T1000 (cell line): ENCODE data around the gene MYL5.
"Not testable (repeated sequence)": the region's sequence is repeated elsewhere in the genome, so short reads cannot be mapped to it uniquely, and the experiment has no call there.

ENCODE experiments used
- DNase-seq: peaks from one replicate; lab custom pipeline; 2025; ENCODE audit warnings: mixed read lengths; lab: John Stamatoyannopoulos, UW

The MYL5 gene

GRCh38 chr4:635851-636627 is 38.3 kb upstream of the MYL5 start:
- DNase-seq = no peak

GRCh38 chr4:636628-637159 is 37.6 kb upstream of the MYL5 start:
- no peak for DNase-seq

GRCh38 chr4:637536-638280 is 36.6 kb upstream of the MYL5 start:
- DNase-seq = no peak

DNA sequence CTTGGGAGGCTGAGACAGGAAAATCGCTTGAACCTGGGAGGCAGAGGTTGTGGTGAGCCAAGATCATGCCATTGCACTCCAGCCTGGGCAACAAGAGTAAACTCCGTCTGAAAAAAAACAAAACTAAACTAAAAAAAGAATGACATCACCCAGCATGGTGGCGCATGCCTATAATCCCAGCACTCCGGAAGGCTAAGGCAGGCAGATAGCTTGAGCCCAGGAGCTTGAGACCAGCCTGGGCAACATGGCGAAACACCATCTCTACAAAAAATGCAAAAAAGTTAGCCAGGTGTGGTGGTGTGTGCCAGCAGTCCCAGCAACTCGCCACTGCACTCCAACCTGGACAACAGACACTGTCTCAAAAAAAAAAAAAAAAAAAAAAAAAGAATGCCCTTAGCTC is 32.0 kb upstream of the MYL5 start:
- DNase-seq = not testable (repeated sequence)

DNA sequence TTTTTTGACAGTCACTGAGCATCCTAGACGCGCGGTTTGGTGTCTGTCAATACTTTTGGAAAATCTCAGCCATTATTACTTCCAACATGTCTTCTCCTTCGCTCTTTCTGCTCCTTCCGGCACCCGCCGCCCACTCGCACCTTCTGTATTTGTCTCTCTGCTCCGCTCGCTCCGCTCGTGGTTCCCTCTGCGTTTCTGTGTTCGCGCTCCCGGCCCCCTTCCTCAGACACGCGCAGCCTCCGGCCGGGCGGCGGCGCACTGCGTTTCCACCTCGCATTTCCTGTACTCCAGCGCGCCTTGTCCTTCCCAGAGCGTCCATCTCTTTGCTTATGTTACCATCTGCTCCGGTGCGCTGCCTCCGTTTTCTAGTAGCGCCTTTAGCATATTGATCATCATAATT is 27.9 kb upstream of the MYL5 start:
- no peak for DNase-seq

- no peak for DNase-seq
Measured at GRCh38 chr4:647481-647880, 26.9 kb upstream of the MYL5 start.

DNA sequence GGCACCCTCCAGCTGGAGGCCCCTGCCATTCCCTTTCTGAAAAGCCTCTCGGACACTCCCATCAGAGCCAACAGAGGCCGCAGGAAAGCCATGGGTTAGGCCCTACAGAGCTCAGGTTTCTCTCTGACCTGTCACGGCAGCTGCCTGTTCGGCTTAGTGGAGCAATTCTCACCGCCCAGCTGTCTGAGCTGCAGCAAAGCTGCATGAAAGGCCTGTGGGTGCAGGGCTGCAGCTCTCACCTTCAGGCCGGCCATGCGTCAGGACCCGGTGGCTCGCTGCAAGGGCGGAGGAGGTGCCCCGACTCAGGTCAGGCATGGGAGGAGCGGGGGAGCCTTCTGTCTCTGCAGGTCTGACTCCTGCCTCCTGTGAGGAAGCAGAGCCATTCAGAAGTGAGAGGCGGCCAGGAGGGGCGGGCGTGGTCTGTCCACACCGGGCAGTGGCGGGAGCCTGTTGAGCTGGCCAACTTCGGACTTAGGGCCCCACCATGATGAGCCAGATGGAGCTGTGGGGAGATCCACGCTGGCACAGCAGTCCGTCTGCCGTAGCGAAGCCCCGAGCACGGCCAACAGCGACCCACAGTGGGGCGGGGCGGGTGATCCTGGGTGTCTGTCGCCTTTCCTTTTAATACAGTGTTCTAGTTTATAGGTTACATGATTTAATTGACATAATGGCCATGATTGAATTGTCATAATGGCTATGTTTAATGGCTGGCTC is 25.6 kb upstream of the MYL5 start:
- no peak for DNase-seq

DNA sequence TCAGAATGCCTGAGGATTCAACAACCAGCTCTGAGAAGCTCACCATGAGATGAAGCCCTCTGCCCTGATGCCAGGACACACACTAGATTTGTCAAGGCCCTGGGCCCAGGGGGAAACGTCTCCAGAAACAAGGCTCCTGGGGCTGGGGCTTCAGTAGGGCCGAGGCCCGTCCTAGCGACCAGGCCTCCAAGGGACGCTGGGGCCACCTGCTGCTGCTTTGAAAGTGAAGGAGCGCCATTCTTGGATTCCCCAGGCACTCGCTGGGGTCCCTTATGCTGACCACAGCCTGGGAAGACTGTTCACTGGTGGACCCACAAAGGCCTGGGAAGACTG is 25.1 kb upstream of the MYL5 start:
- DNase-seq = no peak

DNA sequence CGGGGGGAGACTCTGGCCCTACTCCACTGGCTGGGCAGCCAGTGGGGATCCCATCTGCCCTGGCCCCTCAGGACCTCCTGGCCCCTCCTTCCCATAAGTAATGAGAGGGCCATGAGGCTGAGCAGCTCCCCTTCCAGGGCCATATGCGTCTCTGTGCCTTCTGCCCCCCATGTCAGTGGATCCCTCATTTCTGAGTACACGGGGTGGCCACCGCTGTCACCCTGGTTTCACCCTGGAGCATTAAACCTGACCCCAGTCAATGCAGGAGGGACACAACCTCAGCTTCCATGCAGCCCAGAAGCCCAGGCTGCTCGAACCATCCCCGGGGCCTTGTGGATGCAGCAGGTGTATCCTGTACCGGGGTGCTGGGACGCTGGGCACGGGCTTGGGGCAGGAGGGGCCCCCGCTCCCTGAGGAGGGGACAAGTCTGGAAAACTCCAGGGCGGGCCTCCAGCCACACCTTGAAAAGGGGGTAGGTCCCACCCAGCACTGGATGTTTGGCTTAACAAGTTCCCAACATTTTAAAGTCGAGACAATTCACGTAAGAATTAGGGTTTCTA is 24.5 kb upstream of the MYL5 start:
- no peak for DNase-seq

- no peak for DNase-seq
Measured at GRCh38 chr4:650461-650860, 23.9 kb upstream of the MYL5 start.

DNA sequence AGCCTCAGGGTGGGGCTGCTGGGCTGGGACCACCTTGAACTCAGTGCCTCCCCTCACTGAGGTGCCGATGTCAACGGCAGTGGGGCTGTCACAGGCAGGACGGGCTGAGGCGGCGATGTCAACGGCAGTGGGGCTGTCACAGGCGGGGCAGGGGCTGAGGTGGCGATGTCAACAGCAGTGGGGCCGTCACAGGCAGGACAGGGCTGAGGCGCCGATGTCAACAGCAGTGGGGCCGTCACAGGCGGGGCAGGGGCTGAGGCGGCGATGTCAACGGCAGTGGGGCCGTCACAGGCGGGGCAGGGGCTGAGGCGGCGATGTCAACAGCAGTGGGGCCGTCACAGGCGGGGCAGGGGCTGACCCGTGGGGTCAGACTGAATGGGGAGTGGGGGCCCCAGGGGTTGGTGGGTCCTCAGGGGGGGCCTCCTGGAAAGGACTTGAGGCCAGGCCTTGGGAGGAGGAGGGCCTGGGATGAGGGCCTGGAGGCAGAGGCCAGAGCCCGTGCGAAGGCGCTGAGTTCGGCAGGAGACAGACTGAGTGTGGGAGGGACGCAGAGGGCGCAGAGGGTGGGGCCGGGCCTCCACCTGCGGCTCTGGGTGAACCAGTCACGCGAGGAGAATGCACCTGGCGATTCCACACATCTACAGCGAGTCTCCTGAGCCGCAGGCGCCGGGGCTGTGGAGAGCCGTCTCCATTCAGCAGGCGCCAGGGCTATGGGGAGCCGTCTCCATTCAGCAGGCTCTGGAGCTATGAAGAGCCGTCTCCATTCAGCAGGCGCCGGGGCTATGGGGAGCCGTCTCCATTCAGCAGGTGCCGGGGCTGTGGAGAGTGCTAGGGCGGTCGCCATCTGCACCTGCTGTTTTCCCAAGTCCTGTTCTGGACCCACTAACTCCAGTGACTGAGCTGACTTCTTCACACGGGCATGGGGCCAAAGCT is 23.1 kb upstream of the MYL5 start:
- no peak for DNase-seq

DNA sequence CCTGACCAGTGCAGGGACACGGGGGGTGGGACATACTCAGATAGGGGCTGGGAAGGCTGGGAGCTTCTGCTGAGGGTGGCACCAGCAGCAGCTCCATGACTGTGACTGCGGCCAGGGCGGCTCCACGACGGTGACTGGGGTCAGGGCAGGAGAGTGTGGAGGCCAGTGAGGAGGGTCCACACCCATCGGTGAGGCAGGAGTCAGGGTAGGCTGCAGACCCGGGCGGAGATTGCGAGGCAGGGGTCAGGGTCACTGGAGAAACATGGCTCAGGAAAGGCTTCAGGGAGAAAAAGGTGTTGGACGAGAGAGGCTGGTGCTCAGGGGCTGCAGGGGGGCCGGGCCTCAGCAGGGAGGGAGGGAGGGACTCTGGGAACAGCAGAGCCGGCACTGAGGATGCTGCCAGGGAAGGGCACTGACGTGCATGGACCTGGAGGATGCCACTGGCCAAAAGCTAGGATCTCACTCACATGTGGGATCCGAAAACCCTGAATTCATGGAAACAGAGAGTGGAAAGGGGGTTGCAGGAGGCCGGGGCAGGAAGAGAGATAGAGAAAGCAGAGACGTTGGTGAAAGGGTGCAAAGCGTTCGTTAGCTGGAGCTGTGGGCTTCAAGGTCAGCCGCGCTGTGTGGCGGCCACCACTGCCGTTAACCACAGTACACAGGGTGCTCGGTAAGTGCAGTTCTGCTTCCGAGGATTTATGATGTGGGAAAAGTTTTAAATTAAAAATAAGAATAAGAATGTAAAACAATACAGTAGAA is 22.3 kb upstream of the MYL5 start:
- no peak for DNase-seq

DNA sequence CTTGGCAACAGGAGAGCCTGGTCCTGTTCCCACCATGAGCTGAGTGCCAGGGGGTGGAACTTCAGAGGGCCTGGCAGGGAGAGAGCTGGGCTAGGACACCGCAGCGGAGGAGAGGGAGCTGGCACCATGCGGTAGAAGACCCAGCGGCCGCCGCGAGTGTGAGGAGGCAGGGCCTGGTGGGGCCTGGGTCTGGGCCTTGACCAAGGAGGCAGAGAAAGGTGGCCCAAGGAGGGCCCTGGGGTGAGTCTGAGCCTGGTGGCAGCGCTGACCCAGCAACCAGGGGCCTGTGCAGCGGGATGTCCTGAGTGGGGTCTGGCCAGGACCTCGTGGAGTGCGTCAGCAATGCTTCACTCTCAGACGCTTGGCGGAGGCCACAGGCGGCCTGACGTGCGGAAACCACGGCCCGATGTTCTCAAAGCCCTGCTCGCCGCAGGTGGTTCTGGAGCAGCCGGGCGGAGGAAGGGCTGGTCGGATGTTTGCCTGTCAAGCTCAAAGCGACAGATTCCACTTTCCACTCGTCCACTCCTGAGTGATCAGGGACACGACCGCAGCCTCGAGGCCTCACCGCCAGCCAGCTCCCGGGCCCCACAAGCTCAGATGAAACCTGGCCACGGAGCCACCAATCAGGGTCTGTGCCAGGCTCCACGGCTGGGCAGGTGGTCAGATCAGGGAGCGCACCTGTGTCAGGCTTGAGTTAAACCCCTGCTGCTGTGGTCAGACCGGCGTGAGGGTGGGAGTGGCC is 21.1 kb upstream of the MYL5 start:
- no peak for DNase-seq

DNA sequence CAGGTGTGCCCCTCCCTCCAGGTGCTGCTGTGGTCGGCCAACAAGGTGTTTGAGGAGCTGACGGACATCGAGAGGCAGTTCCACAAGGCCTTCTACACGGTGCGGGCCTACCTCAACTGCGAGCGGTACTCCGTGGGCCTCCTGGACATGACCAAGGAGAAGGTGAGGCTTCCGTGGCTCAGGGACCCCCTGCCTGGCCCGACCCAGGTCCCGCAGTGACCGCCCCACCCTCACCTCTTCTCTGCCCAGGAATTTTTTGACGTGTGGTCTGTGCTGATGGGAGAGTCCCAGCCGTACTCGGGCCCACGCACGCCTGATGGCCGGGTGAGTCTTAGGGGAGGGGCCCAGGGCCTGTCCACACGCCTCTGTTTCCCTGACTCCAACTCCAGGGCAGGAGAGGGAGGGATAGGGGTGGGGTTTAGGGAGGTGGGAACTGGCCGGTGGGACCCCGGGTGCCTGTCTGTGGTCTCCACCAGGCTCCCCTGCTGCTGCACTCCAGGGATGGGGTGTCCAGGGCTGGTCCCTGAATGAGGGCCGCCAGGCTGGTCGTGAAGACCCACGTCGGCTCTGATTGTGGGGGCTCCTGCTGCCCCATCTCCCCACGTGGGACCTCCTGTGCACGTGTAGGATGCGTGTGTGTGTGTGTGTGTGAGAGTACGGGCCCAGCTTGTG is 20.4 kb upstream of the MYL5 start:
- no peak for DNase-seq

GRCh38 chr4:654503-654845 is 19.9 kb upstream of the MYL5 start:
- no peak for DNase-seq

DNA sequence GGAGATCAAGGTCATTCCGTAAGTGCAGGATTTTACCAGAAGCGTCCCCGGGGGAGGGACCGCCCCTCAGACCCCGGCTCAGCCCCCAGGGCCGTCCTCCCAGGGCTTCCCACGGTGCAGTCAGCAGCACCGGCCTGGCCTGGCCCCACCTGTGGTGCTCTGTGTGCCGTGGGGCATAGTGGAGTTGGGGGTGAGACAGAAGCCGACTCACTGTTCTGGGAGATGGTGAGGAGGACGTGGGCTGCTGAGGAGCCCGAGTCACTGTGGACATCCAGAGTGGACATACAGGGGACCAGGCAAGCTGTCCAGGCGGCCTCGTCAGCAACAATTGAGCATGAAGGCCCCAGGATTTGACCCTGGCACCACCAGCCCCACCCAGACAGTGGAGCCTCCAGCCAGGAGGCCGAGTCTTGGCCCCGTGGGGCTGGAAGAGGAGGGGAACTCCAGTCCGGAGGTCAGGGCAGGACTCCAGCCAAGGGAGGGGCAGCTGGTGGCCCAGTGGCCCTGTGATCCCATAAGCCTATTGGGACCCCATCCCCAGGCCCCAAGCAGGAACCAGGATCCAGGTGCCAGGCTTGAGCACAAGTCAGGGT is 19.4 kb upstream of the MYL5 start:
- no peak for DNase-seq

- no peak for DNase-seq
Measured at GRCh38 chr4:655464-656151, 18.7 kb upstream of the MYL5 start.
